Left lung (tissue), 10 donors: ENCODE results near the gene MAPK8IP1. TPM values are rescaled to one million over a fixed set of nuclear protein-coding genes. Genes with fewer than 3 reads are reported as not detected.

ENCODE experiments used
- ATAC-seq: fragments of 200-7000 bp; cut with Tn5 transposase; one replicate; pipeline ENCODE4 v1.9.1; 2020; ENCODE audit warnings: moderate library complexity
- DNase-seq, 4 donors: peaks; one replicate each; pipeline ENCODE4 v3.0.0-alpha.2; 2013 to 2020
- H3K27ac ChIP-seq, 2 donors: fragments of 200-600 bp; sonication (generic) in 1 of 2; one replicate each; pipeline versions ENCODE4 v1.5.0 to v1.8.0; 2020 to 2021
- H3K27me3 ChIP-seq, 2 donors: fragments of 200-600 bp; sonication (generic) in 1 of 2; one replicate each; pipeline versions ENCODE4 v1.5.0 to v1.8.0; 2020 to 2021
- H3K36me3 ChIP-seq, 2 donors: fragments of 200-600 bp; sonication (generic) in 1 of 2; one replicate each; pipeline versions ENCODE4 v1.5.0 to v1.8.0; 2020 to 2021
- H3K4me1 ChIP-seq, 2 donors: fragments of 200-600 bp; one replicate each; pipeline ENCODE4 v1.8.0; 2021
- H3K4me3 ChIP-seq, 2 donors: fragments of 200-600 bp; sonication (generic) in 1 of 2; one replicate each; pipeline versions ENCODE4 v1.5.0 to v1.8.0; 2020 to 2021; ENCODE audit warnings: mild to moderate bottlenecking in 1 of 2
- H3K9me3 ChIP-seq, 2 donors: fragments of 200-600 bp; sonication (generic) in 1 of 2; one replicate each; pipeline versions ENCODE4 v1.5.0 to v1.8.0; 2020 to 2021
- CTCF ChIP-seq, 2 donors: fragments of 200-600 bp; sonication (generic) in 1 of 2; IDR thresholded peaks; one replicate each; pipeline versions ENCODE4 v1.5.0 to v1.8.0; 2021; ENCODE audit warnings: antibody characterized with exemption in 2 of 2
- intact Hi-C, 2 donors: fragments of 100-400 bp; cut with DNase I; formaldehyde crosslinking; loops; one replicate each; pipeline versions ENCODE4 v1.11.2 to v1.14.2; 2022
- polyA plus RNA-seq, 6 donors: library from polyadenylated mRNA; unstranded; fragments of 120-200 nt; gene quantifications; one replicate each; pipeline ENCODE4 v1.2.1, GENCODE V29; 2013; ENCODE audit not compliant: insufficient read length in 6 of 6
- total RNA-seq, 2 donors: library from RNA; stranded (reverse); fragmentation: NEBNext Ultra II Directional; extraction: Animal tissue kit (Norgen Biotek cat#: 25700); gene quantifications; one replicate each; pipeline ENCODE4 v1.2.1, GENCODE V29; 2021
- donor health status: DM: no; HTN: yes; CAD: no.
- donor health status: DM: no; HTN: no; CAD: no.

The MAPK8IP1 gene
- total and polyA plus RNA-seq, 8 donors, result 4.3 to 10.4 (median 6.9) TPM

GRCh38 chr11:45900916-45901617, 15.6 kb downstream of the MAPK8IP1 start:
- peaks cover 14 to 20% of the 10 kb centered on the region in 2 donors for H3K4me1 ChIP-seq
- TF ChIP-seq CTCF (IDR thresholded peaks at IDR 0.05), result no peak
- H3K9me3 ChIP-seq, result no peaks in the 10 kb centered on the region
- intact Hi-C loops, result no loop called here
- peak overlapping the region in 1 of 2 donors; percentile 48 for H3K4me3 ChIP-seq
- DNase-seq, result peak in 2 of 4 donors; percentile 53 to 54
- H3K27me3 ChIP-seq, result peaks cover 0 to 59% of the 10 kb centered on the region in 2 donors
- no peaks in the 10 kb centered on the region for H3K36me3 ChIP-seq
- no peak for ATAC-seq
- H3K27ac ChIP-seq, result no peak overlapping the region

GRCh38 chr11:45901626-45902025, 16.2 kb downstream of the MAPK8IP1 start:
- Histone ChIP-seq H3K4me1 (peaks cover 14 to 20% of the 10 kb centered on the region in 2 donors), H3K27ac (no peak overlapping the region), H3K9me3 (no peaks in the 10 kb centered on the region), H3K36me3 (no peaks in the 10 kb centered on the region), H3K4me3 (no peak overlapping the region), H3K27me3 (peaks cover 0 to 53% of the 10 kb centered on the region in 2 donors)
- intact Hi-C loops, result no loop called here
- TF ChIP-seq CTCF (IDR thresholded peaks at IDR 0.05), result no peak
- ATAC-seq, result no peak
- no peak for DNase-seq

DNA sequence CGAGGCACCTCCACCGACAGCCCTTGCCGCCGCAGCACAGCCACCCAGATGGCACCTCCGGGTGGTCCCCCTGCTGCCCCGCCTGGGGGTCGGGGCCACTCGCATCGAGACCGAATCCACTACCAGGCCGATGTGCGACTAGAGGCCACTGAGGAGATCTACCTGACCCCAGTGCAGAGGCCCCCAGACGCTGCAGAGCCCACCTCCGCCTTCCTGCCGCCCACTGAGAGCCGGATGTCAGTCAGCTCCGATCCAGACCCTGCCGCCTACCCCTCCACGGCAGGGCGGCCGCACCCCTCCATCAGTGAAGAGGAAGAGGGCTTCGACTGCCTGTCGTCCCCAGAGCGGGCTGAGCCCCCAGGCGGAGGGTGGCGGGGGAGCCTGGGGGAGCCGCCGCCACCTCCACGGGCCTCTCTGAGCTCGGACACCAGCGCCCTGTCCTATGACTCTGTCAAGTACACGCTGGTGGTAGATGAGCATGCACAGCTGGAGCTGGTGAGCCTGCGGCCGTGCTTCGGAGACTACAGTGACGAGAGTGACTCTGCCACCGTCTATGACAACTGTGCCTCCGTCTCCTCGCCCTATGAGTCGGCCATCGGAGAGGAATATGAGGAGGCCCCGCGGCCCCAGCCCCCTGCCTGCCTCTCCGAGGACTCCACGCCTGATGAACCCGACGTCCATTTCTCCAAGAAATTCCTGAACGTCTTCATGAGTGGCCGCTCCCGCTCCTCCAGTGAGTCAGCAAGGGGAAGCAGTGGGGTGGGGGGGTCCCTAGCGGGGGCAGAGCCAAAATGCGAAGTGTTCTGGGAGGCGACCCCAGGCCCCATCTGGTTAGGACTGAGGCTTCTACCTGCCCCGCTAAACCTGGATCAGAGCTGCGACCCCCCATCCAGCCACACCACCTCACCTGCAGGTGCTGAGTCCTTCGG, 17.3 kb downstream of the MAPK8IP1 start:
- Histone ChIP-seq H3K4me3 (no peak overlapping the region), H3K4me1 (peaks cover 14 to 20% of the 10 kb centered on the region in 2 donors), H3K9me3 (no peaks in the 10 kb centered on the region), H3K36me3 (no peaks in the 10 kb centered on the region), H3K27me3 (peaks cover 0 to 42% of the 10 kb centered on the region in 2 donors), H3K27ac (no peak overlapping the region)
- intact Hi-C loops, result no loop called here
- peak in 1 of 4 donors; percentile 70 for DNase-seq
- ATAC-seq, result no peak
- no peak for TF ChIP-seq CTCF (IDR thresholded peaks at IDR 0.05)

DNA sequence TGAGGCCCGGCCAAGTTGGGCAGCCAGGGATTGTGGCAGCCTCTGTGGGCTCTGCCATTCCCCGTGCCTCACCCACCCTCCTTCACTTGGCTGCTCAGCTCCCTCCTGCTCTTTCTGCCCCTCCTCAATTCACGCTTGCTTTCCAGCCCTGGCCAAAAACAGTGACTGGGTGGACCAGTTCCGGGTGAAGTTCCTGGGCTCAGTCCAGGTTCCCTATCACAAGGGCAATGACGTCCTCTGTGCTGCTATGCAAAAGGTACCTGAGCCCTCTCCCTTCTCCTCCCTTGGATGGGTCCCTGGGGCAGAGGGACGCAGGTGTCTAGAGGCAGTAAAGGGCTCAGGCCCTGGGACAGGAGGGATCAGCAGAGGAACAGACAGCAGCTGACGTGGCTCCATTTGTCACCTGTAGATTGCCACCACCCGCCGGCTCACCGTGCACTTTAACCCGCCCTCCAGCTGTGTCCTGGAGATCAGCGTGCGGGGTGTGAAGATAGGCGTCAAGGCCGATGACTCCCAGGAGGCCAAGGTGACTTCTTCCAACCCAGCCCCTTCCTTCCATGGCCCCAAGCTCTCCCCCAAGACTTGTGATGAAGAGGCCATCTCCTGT, 19.0 kb downstream of the MAPK8IP1 start:
- Histone ChIP-seq H3K9me3 (no peaks in the 10 kb centered on the region), H3K4me3 (no peak overlapping the region), H3K36me3 (peaks cover 0 to 8% of the 10 kb centered on the region in 2 donors), H3K27ac (no peak overlapping the region), H3K4me1 (peaks cover 10 to 15% of the 10 kb centered on the region in 2 donors), H3K27me3 (peaks cover 0 to 25% of the 10 kb centered on the region in 2 donors)
- DNase-seq (peak in 1 of 4 donors; percentile 66), ATAC-seq (no peak)
- intact Hi-C loops, result no loop called here
- no peak for TF ChIP-seq CTCF (IDR thresholded peaks at IDR 0.05)
